Measurements from ENCODE around the gene CPD. TPM values are rescaled to one million over a fixed set of nuclear protein-coding genes. Genes with fewer than 3 reads are reported as not detected.

CPD gene
- total RNA-seq, 1 donor from 2014 or later = 33.4 TPM

DNA sequence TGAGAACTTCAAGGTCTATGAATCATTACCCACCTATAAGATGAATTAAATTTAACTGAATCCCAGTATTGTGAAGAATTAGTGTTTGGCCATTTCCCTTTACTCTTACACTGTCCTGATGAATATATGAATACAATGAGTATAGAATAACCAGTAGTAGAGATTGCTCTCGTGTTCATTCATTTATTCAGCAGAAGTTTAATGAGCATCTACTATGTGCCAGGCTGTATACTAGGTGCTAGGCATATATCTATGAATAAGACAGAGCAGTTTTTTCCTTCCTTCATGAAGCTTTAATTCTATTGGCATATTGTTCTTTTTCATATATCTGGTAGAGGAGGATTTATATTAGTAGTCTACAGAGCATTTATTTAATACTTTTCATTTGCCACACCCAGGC, 104.4 kb downstream of the CPD start:
- H3K27me3 Mint-ChIP-seq = no peaks in the 10 kb centered on the region
- H3K36me3 Mint-ChIP-seq (ENCODE audit: low read depth) = peaks cover 64% of the 10 kb centered on the region

GRCh38 chr17:30493780-30494179, 115.1 kb downstream of the CPD start:
- Mint-ChIP-seq H3K4me1 (no peaks in the 10 kb centered on the region), H3K36me3 (ENCODE audit: low read depth) (peaks cover 67% of the 10 kb centered on the region), H3K4me3 (no peak overlapping the region), H3K27me3 (no peaks in the 10 kb centered on the region), H3K9me3 (no peaks in the 10 kb centered on the region), H3K27ac (no peak overlapping the region)
- intact Hi-C loops (cut with micrococcal nuclease) = no loop called here
- no peak for DNase-seq

More for the DNA sequence above, 104.4 kb downstream of the CPD start:
- Mint-ChIP-seq H3K9me3 (no peaks in the 10 kb centered on the region), H3K27ac (no peak overlapping the region), H3K4me1 (peaks cover 12% of the 10 kb centered on the region), H3K4me3 (no peak overlapping the region)
- intact Hi-C loops (cut with micrococcal nuclease) = no loop called here
- DNase-seq = no peak

- no peak overlapping the region for H3K27ac Mint-ChIP-seq
- intact Hi-C loops (cut with micrococcal nuclease) = no loop called here
Observed at GRCh38 chr17:30495586-30495985, 116.9 kb downstream of the CPD start.

DNA sequence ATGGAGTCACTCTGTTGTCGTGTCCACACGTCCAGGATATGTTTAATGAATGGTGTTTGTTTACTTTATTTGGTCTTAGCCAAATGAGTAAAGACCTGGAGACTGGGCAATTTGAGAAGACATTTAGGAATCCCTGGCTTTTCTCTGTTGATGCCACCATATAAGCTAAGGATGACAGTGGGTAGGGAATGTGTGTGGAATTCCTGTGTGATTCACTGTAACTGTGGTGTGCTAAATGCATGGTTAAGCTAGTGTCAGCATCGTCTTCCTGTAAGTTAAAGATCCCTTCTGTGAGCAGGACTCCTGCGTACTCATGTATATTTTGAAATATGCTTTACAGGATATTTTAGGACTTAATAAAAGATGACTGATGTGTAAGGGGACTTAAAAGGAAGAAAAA, 124.8 kb downstream of the CPD start:
- no peak overlapping the region for H3K4me3 Mint-ChIP-seq
- H3K4me1 Mint-ChIP-seq = peaks cover 15% of the 10 kb centered on the region
- H3K36me3 Mint-ChIP-seq (ENCODE audit: low read depth) = peaks cover 57% of the 10 kb centered on the region
- H3K27me3 Mint-ChIP-seq = no peaks in the 10 kb centered on the region
- H3K27ac Mint-ChIP-seq = no peak overlapping the region
- no peaks in the 10 kb centered on the region for H3K9me3 Mint-ChIP-seq
- intact Hi-C loops (cut with micrococcal nuclease) = no loop called here
- no peak for DNase-seq

More at GRCh38 chr17:30495586-30495985, 116.9 kb downstream of the CPD start:
- no peaks in the 10 kb centered on the region for H3K9me3 Mint-ChIP-seq
- DNase-seq = no peak
- no peak overlapping the region for H3K4me3 Mint-ChIP-seq
- no peaks in the 10 kb centered on the region for H3K27me3 Mint-ChIP-seq
- H3K36me3 Mint-ChIP-seq (ENCODE audit: low read depth) = peaks cover 66% of the 10 kb centered on the region
- H3K4me1 Mint-ChIP-seq = peaks cover 7% of the 10 kb centered on the region

GRCh38 chr17:30505868-30506417, 127.2 kb downstream of the CPD start:
- H3K27ac Mint-ChIP-seq = peak overlapping the region; percentile 15
- intact Hi-C loops (cut with micrococcal nuclease) = no loop called here
- peaks cover 40% of the 10 kb centered on the region for H3K36me3 Mint-ChIP-seq (ENCODE audit: low read depth)

GRCh38 chr17:30506481-30506880, 127.8 kb downstream of the CPD start:
- Mint-ChIP-seq H3K9me3 (no peaks in the 10 kb centered on the region), H3K4me1 (peaks cover 8% of the 10 kb centered on the region), H3K27me3 (no peaks in the 10 kb centered on the region), H3K27ac (peak overlapping the region; percentile 15), H3K36me3 (ENCODE audit: low read depth) (peaks cover 37% of the 10 kb centered on the region), H3K4me3 (no peak overlapping the region)
- DNase-seq = no peak
- intact Hi-C loops (cut with micrococcal nuclease) = no loop called here

More at GRCh38 chr17:30505868-30506417, 127.2 kb downstream of the CPD start:
- Mint-ChIP-seq H3K9me3 (no peaks in the 10 kb centered on the region), H3K4me1 (peaks cover 8% of the 10 kb centered on the region), H3K27me3 (no peaks in the 10 kb centered on the region), H3K4me3 (no peak overlapping the region)
- no peak for DNase-seq

- intact Hi-C loops (cut with micrococcal nuclease) = no loop called here
- Mint-ChIP-seq H3K9me3 (no peaks in the 10 kb centered on the region), H3K4me3 (no peak overlapping the region), H3K36me3 (ENCODE audit: low read depth) (peaks cover 25% of the 10 kb centered on the region), H3K4me1 (no peaks in the 10 kb centered on the region), H3K27ac (no peak overlapping the region), H3K27me3 (no peaks in the 10 kb centered on the region)
- no peak for DNase-seq
Observed at GRCh38 chr17:30513346-30513745, 134.6 kb downstream of the CPD start.

DNA sequence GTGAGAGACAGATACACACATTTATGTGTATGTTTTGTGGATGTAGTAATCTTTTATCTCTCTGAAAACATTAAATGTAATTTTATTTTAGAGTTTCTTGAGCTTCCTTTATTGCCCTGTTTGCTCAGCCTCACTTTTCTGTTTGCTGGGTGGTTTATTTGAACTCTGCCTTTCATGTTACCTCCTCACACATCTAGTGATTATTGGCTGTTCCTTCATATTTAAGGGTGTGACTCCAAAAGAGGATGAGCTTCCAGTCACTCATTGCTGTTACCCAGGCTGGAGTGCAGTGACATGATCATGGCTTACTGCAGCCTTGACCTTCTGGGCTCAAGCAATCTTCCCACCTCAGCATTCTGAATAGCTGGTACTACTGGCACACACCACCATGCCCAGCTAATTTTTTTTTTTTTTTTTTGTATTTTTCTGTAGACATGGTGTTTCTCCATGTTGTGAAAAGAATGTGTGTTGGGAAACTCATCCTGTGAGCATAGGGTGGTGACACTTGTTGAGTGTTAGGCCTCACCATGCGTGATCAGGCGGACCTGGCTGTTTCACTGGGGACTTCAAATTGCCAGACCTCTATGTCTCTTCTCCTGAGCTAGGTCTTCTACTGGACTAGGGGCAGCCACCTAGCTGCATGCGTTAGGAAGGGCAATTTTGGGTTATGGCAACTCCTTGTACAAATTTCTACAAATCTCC, 136.3 kb downstream of the CPD start:
- peaks cover 31% of the 10 kb centered on the region for H3K36me3 Mint-ChIP-seq (ENCODE audit: low read depth)
- H3K9me3 Mint-ChIP-seq = no peaks in the 10 kb centered on the region

GRCh38 chr17:30517786-30518185, 139.1 kb downstream of the CPD start:
- no peak for DNase-seq
- Mint-ChIP-seq H3K9me3 (no peaks in the 10 kb centered on the region), H3K27me3 (no peaks in the 10 kb centered on the region), H3K4me1 (peaks cover 2% of the 10 kb centered on the region), H3K4me3 (no peak overlapping the region), H3K27ac (peak overlapping the region; percentile 1), H3K36me3 (ENCODE audit: low read depth) (peaks cover 47% of the 10 kb centered on the region)
- intact Hi-C loops (cut with micrococcal nuclease) = no loop called here

More for the DNA sequence above, 136.3 kb downstream of the CPD start:
- Mint-ChIP-seq H3K27ac (no peak overlapping the region), H3K4me1 (no peaks in the 10 kb centered on the region), H3K27me3 (no peaks in the 10 kb centered on the region), H3K4me3 (no peak overlapping the region)
- intact Hi-C loops (cut with micrococcal nuclease) = no loop called here
- DNase-seq = no peak

DNA sequence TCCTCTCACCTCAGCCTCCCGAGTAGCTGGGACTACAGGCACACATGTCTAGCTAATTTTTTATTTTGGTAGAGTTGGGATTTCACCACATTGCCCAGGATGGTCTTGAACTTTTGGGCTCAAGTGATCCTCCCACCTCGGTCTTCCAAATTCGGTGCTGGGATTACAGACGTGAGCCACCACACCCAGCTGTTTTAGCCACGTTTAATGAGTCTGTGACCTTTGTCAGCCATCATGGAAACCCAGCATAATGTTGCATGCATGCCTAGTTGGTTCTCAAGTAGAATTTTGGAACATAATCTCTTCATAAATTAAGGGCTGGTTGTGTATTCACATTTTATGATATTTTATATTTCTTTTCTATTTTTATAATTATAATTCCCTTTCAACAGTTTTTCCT, 140.4 kb downstream of the CPD start:
- H3K27me3 Mint-ChIP-seq = no peaks in the 10 kb centered on the region
- H3K36me3 Mint-ChIP-seq (ENCODE audit: low read depth) = peaks cover 44% of the 10 kb centered on the region
- intact Hi-C loops (cut with micrococcal nuclease) = no loop called here
- DNase-seq = no peak
- no peaks in the 10 kb centered on the region for H3K9me3 Mint-ChIP-seq
- peaks cover 2% of the 10 kb centered on the region for H3K4me1 Mint-ChIP-seq
- no peak overlapping the region for H3K27ac Mint-ChIP-seq
- H3K4me3 Mint-ChIP-seq = no peak overlapping the region

Other genes starting within 250 kb of the CPD start
- not detected in 2 replicates for gene SLC6A4, start 143.2 kb upstream of the CPD start, total RNA-seq
- gene BLMH, start 87.0 kb upstream of the CPD start, total RNA-seq = 68.2 and 72.8 TPM in 2 replicates
- not detected in 2 replicates for gene TMIGD1, start 44.9 kb upstream of the CPD start, total RNA-seq
- 54.8 and 55.6 TPM in 2 replicates for gene GOSR1, start 98.5 kb downstream of the CPD start, total RNA-seq

Data from activated CD4-positive, alpha-beta T cell treated with anti-CD3 and anti-CD28 coated beads, Interleukin-2, amount 10 ng/mL, durations not matched to agents 24 days and 14 days (primary cell).